Dedifferentiated amniotic fluid mesenchymal stem cell (primary cell): ENCODE results near the gene STK24.

Source experiments
- DNase-seq: peaks from one replicate; pipeline ENCODE4 v3.0.0-alpha.2; 2016; ENCODE audit errors: extremely low spot score

The STK24 gene

GRCh38 chr13:98407575-98407974 lies 169.3 kb downstream of the STK24 start:
- no peak for DNase-seq

- no peak for DNase-seq
These were observed 169.9 kb downstream of the STK24 start for GRCh38 chr13:98406971-98407370.

GRCh38 chr13:98406427-98406826 lies 170.5 kb downstream of the STK24 start:
- DNase-seq, result no peak

GRCh38 chr13:98405690-98406344 lies 171.1 kb downstream of the STK24 start:
- no peak for DNase-seq

GRCh38 chr13:98405107-98405571 lies 171.8 kb downstream of the STK24 start:
- no peak for DNase-seq

GRCh38 chr13:98403076-98403475 lies 173.8 kb downstream of the STK24 start:
- no peak for DNase-seq

GRCh38 chr13:98401934-98402333 lies 175.0 kb downstream of the STK24 start:
- no peak for DNase-seq

GRCh38 chr13:98399756-98400155 lies 177.2 kb downstream of the STK24 start:
- DNase-seq, result no peak

- DNase-seq, result no peak
These were observed 178.3 kb downstream of the STK24 start for GRCh38 chr13:98398581-98398980.

GRCh38 chr13:98397861-98398260 lies 179.0 kb downstream of the STK24 start:
- DNase-seq, result no peak

GRCh38 chr13:98397221-98397620 lies 179.7 kb downstream of the STK24 start:
- no peak for DNase-seq

GRCh38 chr13:98396071-98396710 lies 180.7 kb downstream of the STK24 start:
- DNase-seq, result no peak
